GM23338 (cell line): ENCODE data around the gene ELFN1. TPM values are rescaled to one million over a fixed set of nuclear protein-coding genes. Genes with fewer than 3 reads are reported as not detected.

ENCODE experiments used
- ATAC-seq: fragments of 200-7000 bp; cut with Tn5 transposase; 3 replicates; pipeline ENCODE4 v1.9.1; 2020
- DNase-seq: peaks from one replicate; pipeline ENCODE4 v3.0.0-alpha.2; 2015; ENCODE audit warnings: low spot score
- H2AFZ ChIP-seq: fragments of 200-600 bp; sonication (generic); 2 replicates; pipeline ENCODE4 v1.8.0; 2016; ENCODE audit warnings: antibody characterized with exemption, mild to moderate bottlenecking, moderate library complexity
- H3F3A ChIP-seq: fragments of 200-600 bp; sonication (generic); replicated peaks from 2 replicates; pipeline ENCODE4 v1.8.0; 2017; ENCODE audit warnings: antibody characterized with exemption, mixed run types, low read depth
- H3K27ac ChIP-seq: fragments of 200-600 bp; sonication (generic); 2 replicates; pipeline ENCODE4 v1.6.1; 2016; ENCODE audit warnings: low read depth
- H3K27me3 ChIP-seq: fragments of 200-600 bp; sonication (generic); 2 replicates; pipeline ENCODE4 v1.8.0; 2016; ENCODE audit warnings: mild to moderate bottlenecking, mixed run types, moderate library complexity; ENCODE audit not compliant: insufficient read depth
- H3K36me3 ChIP-seq: fragments of 200-600 bp; sonication (generic); 2 replicates; pipeline ENCODE4 v1.8.0; 2016; ENCODE audit warnings: mild to moderate bottlenecking; ENCODE audit not compliant: insufficient read depth
- H3K4me1 ChIP-seq: fragments of 200-600 bp; sonication (generic); 2 replicates; pipeline ENCODE4 v1.8.0; 2016; ENCODE audit warnings: mild to moderate bottlenecking, moderate library complexity; ENCODE audit not compliant: insufficient read depth
- H3K4me2 ChIP-seq: fragments of 200-600 bp; sonication (generic); 2 replicates; pipeline ENCODE4 v1.7.1; 2017; ENCODE audit warnings: mixed run types
- H3K4me3 ChIP-seq: fragments of 200-600 bp; sonication (generic); 2 replicates; pipeline ENCODE4 v1.6.1; 2016; ENCODE audit warnings: mixed run types
- H3K79me2 ChIP-seq: fragments of 200-600 bp; sonication (generic); replicated peaks from 2 replicates; pipeline ENCODE4 v1.8.0; 2017; ENCODE audit warnings: mild to moderate bottlenecking; ENCODE audit not compliant: insufficient read depth
- H3K9me2 ChIP-seq: fragments of 200-600 bp; sonication (generic); 2 replicates; pipeline ENCODE4 v1.8.0; 2017; ENCODE audit not compliant: insufficient read depth
- H4K20me1 ChIP-seq: fragments of 200-600 bp; sonication (generic); replicated peaks from 2 replicates; pipeline ENCODE4 v1.8.0; 2017; ENCODE audit warnings: mild to moderate bottlenecking; ENCODE audit not compliant: insufficient read depth
- H3K27ac Mint-ChIP-seq: 2 replicates; pipeline ENCODE4 v1.8.0; 2020; ENCODE audit warnings: inconsistent platforms, mild to moderate bottlenecking, moderate library complexity, mixed read lengths
- H3K27me3 Mint-ChIP-seq: 3 replicates; pipeline ENCODE4 v1.8.0; 2022; ENCODE audit warnings: low read depth, mild to moderate bottlenecking, moderate library complexity, mixed read lengths, inconsistent platforms; ENCODE audit not compliant: insufficient read depth, poor library complexity
- H3K36me3 Mint-ChIP-seq: 3 replicates; pipeline ENCODE4 v1.8.0; 2021; ENCODE audit warnings: low read depth, mild to moderate bottlenecking, inconsistent platforms, moderate library complexity, mixed read lengths
- H3K4me1 Mint-ChIP-seq: 3 replicates; pipeline ENCODE4 v1.8.0; 2020; ENCODE audit warnings: mild to moderate bottlenecking, inconsistent platforms, mixed read lengths
- H3K4me3 Mint-ChIP-seq: 3 replicates; pipeline ENCODE4 v1.8.0; 2021; ENCODE audit warnings: moderate library complexity, mild to moderate bottlenecking, inconsistent platforms, mixed read lengths
- H3K9me3 Mint-ChIP-seq: 3 replicates; pipeline ENCODE4 v1.8.0; 2020; ENCODE audit warnings: moderate library complexity, mild to moderate bottlenecking, inconsistent platforms, mixed read lengths
- CREB1 ChIP-seq: fragments of 250-450 bp; sonication (Bioruptor Pico); IDR thresholded peaks from 2 replicates; pipeline ENCODE4 v1.5.0; 2020; ENCODE audit warnings: low read depth, mild to moderate bottlenecking, moderate library complexity
- EZH2phosphoT487 ChIP-seq: fragments of 200-600 bp; sonication (generic); IDR thresholded peaks from one replicate; pipeline ENCODE4 v1.8.1; 2018; ENCODE audit warnings: antibody characterized with exemption; ENCODE audit not compliant: unreplicated experiment
- JUNB ChIP-seq: IDR thresholded peaks from one replicate; pipeline ENCODE4 v1.6.1; 2016; ENCODE audit warnings: antibody characterized with exemption; ENCODE audit not compliant: unreplicated experiment
- polyA plus RNA-seq: library from polyadenylated mRNA; unstranded; fragments of >200 nt; fragmentation: Nextera tagmentation; extraction: Ambion mirVana; gene quantifications from 2 replicates; pipeline ENCODE4 v1.2.1, GENCODE V29; 2016
- total RNA-seq: library from RNA; depleted of rRNA; stranded (reverse); fragments of >200 nt; shearing (Covaris generic); gene quantifications from 2 replicates; pipeline ENCODE4 v1.2.3, GENCODE V29; 2014
- TF ChIP-seq, protein P1 (sequence below): IDR thresholded peaks from one replicate; pipeline ENCODE4 v1.6.1; 2018; ENCODE audit warnings: antibody characterized with exemption; ENCODE audit not compliant: unreplicated experiment
- TF ChIP-seq, protein P2 (sequence below), 2 experiments: fragments of 200-600 bp in 1 of 2; sonication (generic) in 1 of 2; conservative IDR thresholded peaks; 2 replicates each; pipeline versions ENCODE4 v1.5.1 to v1.6.1; 2016 to 2017; ENCODE audit warnings: antibody characterized with exemption in 2 of 2, low read depth in 2 of 2, mild to moderate bottlenecking in 2 of 2, moderate library complexity in 1 of 2
- TF ChIP-seq, protein P3 (sequence below): fragments of 250-450 bp; sonication (Bioruptor Pico); IDR thresholded peaks from 2 replicates; pipeline ENCODE4 v1.5.0; 2020; ENCODE audit warnings: mild to moderate bottlenecking, moderate library complexity
- TF ChIP-seq, protein P4 (sequence below): IDR thresholded peaks from 2 replicates; pipeline ENCODE4 v1.6.1; 2016; ENCODE audit warnings: antibody characterized with exemption

The ELFN1 gene
- total and polyA plus RNA-seq, 2 experiments from 2014 or later: 0.08 to 3.5 TPM

DNA sequence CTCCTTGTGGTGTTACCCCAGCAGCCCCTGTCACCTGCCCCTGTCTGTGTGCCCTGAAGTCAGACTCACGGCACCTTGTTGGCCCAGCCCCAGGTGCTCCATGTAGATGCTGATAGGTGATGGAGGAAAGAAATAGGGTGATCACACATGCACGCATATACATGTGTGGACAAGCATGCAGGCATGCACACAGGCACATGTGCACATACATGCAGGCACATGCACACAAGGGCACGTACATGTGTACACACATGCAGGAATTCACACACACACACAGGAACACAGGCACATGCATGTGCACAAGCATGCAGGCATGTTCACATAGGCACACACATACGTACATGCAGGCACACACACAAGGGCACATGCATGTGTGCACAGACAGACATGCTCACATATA, 16.6 kb upstream of the ELFN1 start:
- H3F3A ChIP-seq: no peaks in the 10 kb centered on the region
- Mint-ChIP-seq H3K27ac (no peak overlapping the region), H3K4me1 (no peaks in the 10 kb centered on the region; the same call in 2 of the 3 replicates), H3K27me3 (peaks cover 9% of the 10 kb centered on the region), H3K36me3 (no peaks in the 10 kb centered on the region), H3K4me3 (no peak overlapping the region), H3K9me3 (no peaks in the 10 kb centered on the region; the same call in 2 of the 3 replicates)
- H3K27ac ChIP-seq: no peak overlapping the region
- no peak overlapping the region for H3K4me2 ChIP-seq
- DNase-seq (no peak), ATAC-seq (no peak)
- H3K4me1 ChIP-seq: no peaks in the 10 kb centered on the region
- no peaks in the 10 kb centered on the region for H3K36me3 ChIP-seq
- H3K27me3 ChIP-seq: no peaks in the 10 kb centered on the region
- no peak overlapping the region for H2AFZ ChIP-seq
- no peak overlapping the region for H3K4me3 ChIP-seq
- no peaks in the 10 kb centered on the region for H3K9me2 ChIP-seq
- TF ChIP-seq, protein P1, sequence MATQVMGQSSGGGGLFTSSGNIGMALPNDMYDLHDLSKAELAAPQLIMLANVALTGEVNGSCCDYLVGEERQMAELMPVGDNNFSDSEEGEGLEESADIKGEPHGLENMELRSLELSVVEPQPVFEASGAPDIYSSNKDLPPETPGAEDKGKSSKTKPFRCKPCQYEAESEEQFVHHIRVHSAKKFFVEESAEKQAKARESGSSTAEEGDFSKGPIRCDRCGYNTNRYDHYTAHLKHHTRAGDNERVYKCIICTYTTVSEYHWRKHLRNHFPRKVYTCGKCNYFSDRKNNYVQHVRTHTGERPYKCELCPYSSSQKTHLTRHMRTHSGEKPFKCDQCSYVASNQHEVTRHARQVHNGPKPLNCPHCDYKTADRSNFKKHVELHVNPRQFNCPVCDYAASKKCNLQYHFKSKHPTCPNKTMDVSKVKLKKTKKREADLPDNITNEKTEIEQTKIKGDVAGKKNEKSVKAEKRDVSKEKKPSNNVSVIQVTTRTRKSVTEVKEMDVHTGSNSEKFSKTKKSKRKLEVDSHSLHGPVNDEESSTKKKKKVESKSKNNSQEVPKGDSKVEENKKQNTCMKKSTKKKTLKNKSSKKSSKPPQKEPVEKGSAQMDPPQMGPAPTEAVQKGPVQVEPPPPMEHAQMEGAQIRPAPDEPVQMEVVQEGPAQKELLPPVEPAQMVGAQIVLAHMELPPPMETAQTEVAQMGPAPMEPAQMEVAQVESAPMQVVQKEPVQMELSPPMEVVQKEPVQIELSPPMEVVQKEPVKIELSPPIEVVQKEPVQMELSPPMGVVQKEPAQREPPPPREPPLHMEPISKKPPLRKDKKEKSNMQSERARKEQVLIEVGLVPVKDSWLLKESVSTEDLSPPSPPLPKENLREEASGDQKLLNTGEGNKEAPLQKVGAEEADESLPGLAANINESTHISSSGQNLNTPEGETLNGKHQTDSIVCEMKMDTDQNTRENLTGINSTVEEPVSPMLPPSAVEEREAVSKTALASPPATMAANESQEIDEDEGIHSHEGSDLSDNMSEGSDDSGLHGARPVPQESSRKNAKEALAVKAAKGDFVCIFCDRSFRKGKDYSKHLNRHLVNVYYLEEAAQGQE: no peak
- TF ChIP-seq, protein P2, sequence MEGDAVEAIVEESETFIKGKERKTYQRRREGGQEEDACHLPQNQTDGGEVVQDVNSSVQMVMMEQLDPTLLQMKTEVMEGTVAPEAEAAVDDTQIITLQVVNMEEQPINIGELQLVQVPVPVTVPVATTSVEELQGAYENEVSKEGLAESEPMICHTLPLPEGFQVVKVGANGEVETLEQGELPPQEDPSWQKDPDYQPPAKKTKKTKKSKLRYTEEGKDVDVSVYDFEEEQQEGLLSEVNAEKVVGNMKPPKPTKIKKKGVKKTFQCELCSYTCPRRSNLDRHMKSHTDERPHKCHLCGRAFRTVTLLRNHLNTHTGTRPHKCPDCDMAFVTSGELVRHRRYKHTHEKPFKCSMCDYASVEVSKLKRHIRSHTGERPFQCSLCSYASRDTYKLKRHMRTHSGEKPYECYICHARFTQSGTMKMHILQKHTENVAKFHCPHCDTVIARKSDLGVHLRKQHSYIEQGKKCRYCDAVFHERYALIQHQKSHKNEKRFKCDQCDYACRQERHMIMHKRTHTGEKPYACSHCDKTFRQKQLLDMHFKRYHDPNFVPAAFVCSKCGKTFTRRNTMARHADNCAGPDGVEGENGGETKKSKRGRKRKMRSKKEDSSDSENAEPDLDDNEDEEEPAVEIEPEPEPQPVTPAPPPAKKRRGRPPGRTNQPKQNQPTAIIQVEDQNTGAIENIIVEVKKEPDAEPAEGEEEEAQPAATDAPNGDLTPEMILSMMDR (conservative IDR thresholded peaks at IDR 0.05; ENCODE audit: low read depth in 2 of 2): no peak
- TF ChIP-seq CREB1 (CRISPR knock-in tag) (no peak), JUNB (no peak), EZH2phosphoT487 (no peak)
- TF ChIP-seq, protein P3, sequence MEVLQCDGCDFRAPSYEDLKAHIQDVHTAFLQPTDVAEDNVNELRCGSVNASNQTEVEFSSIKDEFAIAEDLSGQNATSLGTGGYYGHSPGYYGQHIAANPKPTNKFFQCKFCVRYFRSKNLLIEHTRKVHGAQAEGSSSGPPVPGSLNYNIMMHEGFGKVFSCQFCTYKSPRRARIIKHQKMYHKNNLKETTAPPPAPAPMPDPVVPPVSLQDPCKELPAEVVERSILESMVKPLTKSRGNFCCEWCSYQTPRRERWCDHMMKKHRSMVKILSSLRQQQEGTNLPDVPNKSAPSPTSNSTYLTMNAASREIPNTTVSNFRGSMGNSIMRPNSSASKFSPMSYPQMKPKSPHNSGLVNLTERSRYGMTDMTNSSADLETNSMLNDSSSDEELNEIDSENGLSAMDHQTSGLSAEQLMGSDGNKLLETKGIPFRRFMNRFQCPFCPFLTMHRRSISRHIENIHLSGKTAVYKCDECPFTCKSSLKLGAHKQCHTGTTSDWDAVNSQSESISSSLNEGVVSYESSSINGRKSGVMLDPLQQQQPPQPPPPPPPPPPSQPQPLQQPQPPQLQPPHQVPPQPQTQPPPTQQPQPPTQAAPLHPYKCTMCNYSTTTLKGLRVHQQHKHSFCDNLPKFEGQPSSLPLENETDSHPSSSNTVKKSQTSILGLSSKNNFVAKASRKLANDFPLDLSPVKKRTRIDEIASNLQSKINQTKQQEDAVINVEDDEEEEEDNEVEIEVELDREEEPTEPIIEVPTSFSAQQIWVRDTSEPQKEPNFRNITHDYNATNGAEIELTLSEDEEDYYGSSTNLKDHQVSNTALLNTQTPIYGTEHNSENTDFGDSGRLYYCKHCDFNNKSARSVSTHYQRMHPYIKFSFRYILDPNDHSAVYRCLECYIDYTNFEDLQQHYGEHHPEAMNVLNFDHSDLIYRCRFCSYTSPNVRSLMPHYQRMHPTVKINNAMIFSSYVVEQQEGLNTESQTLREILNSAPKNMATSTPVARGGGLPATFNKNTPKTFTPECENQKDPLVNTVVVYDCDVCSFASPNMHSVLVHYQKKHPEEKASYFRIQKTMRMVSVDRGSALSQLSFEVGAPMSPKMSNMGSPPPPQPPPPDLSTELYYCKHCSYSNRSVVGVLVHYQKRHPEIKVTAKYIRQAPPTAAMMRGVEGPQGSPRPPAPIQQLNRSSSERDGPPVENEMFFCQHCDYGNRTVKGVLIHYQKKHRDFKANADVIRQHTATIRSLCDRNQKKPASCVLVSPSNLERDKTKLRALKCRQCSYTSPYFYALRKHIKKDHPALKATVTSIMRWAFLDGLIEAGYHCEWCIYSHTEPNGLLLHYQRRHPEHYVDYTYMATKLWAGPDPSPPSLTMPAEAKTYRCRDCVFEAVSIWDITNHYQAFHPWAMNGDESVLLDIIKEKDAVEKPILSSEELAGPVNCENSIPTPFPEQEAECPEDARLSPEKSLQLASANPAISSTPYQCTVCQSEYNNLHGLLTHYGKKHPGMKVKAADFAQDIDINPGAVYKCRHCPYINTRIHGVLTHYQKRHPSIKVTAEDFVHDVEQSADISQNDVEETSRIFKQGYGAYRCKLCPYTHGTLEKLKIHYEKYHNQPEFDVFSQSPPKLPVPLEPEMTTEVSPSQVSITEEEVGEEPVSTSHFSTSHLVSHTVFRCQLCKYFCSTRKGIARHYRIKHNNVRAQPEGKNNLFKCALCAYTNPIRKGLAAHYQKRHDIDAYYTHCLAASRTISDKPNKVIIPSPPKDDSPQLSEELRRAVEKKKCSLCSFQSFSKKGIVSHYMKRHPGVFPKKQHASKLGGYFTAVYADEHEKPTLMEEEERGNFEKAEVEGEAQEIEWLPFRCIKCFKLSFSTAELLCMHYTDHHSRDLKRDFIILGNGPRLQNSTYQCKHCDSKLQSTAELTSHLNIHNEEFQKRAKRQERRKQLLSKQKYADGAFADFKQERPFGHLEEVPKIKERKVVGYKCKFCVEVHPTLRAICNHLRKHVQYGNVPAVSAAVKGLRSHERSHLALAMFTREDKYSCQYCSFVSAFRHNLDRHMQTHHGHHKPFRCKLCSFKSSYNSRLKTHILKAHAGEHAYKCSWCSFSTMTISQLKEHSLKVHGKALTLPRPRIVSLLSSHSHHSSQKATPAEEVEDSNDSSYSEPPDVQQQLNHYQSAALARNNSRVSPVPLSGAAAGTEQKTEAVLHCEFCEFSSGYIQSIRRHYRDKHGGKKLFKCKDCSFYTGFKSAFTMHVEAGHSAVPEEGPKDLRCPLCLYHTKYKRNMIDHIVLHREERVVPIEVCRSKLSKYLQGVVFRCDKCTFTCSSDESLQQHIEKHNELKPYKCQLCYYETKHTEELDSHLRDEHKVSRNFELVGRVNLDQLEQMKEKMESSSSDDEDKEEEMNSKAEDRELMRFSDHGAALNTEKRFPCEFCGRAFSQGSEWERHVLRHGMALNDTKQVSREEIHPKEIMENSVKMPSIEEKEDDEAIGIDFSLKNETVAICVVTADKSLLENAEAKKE (CRISPR knock-in tag): no peak
- TF ChIP-seq, protein P4, sequence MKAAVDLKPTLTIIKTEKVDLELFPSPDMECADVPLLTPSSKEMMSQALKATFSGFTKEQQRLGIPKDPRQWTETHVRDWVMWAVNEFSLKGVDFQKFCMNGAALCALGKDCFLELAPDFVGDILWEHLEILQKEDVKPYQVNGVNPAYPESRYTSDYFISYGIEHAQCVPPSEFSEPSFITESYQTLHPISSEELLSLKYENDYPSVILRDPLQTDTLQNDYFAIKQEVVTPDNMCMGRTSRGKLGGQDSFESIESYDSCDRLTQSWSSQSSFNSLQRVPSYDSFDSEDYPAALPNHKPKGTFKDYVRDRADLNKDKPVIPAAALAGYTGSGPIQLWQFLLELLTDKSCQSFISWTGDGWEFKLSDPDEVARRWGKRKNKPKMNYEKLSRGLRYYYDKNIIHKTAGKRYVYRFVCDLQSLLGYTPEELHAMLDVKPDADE: no peak
- no peaks in the 10 kb centered on the region for H3K79me2 ChIP-seq
- H4K20me1 ChIP-seq: no peaks in the 10 kb centered on the region
